Esophagus muscularis mucosa (tissue), 4 donors: ENCODE measurements around the gene PLCD3. TPM values are rescaled to one million over a fixed set of nuclear protein-coding genes. Genes with fewer than 3 reads are reported as not detected.

Source experiments
- DNase-seq: peaks from one replicate; pipeline ENCODE4 v3.0.0-alpha.2; 2017; ENCODE audit errors: extremely low spot score
- H3K27ac ChIP-seq, 4 donors: fragments of 200-600 bp; sonication (generic); replicated peaks in 1 of 4; 1 replicate in 3 of 4; 2 replicates in 1 of 4; pipeline ENCODE4 v1.5.1; 2016 to 2019; ENCODE audit warnings: mild to moderate bottlenecking in 1 of 4
- H3K27me3 ChIP-seq, 4 donors: fragments of 200-600 bp; sonication (generic); one replicate each; pipeline versions ENCODE4 v1.5.1 to v1.6.0; 2016 to 2019
- H3K36me3 ChIP-seq, 4 donors: fragments of 200-600 bp; sonication (generic); one replicate each; pipeline ENCODE4 v1.5.1; 2016 to 2019
- H3K4me1 ChIP-seq, 4 donors: fragments of 200-600 bp; sonication (generic); one replicate each; pipeline ENCODE4 v1.5.1; 2016 to 2019
- H3K4me3 ChIP-seq, 4 donors: fragments of 200-600 bp; sonication (generic); 1 replicate in 2 of 4; 2 replicates in 2 of 4; pipeline ENCODE4 v1.5.1; 2016 to 2019; ENCODE audit warnings: mild to moderate bottlenecking in 4 of 4, moderate library complexity in 1 of 4
- H3K9me3 ChIP-seq, 4 donors: fragments of 200-600 bp; sonication (generic); 1 replicate in 3 of 4; 2 replicates in 1 of 4; pipeline ENCODE4 v1.5.1; 2016 to 2019
- CTCF ChIP-seq, 3 experiments: fragments of 200-600 bp in 2 of 3; fragments of 450-650 bp in 1 of 3; sonication (generic) in 2 of 3; IDR thresholded peaks; one replicate each; pipeline ENCODE4 v1.5.1; 2017 to 2019; ENCODE audit warnings: antibody characterized with exemption in 3 of 3, mild to moderate bottlenecking in 2 of 3, moderate library complexity in 1 of 3
- EP300 ChIP-seq: sonication (generic); formaldehyde crosslinking; IDR thresholded peaks from one replicate; pipeline ENCODE4 v1.6.1; 2017; ENCODE audit warnings: antibody characterized with exemption
- POLR2A ChIP-seq: fragments of 450-650 bp; IDR thresholded peaks from one replicate; pipeline ENCODE4 v1.6.1; 2017; ENCODE audit warnings: antibody characterized with exemption, moderate library complexity, mild to moderate bottlenecking, low read depth
- POLR2AphosphoS5 ChIP-seq, 2 donors: sonication (generic); formaldehyde crosslinking; IDR thresholded peaks; one replicate each; pipeline ENCODE4 v1.6.1; 2017; ENCODE audit warnings: antibody characterized with exemption in 2 of 2
- WGBS: methylation state at CpG from one replicate; pipeline ENCODE4 v1.1.5; 2018; 5-methylcytosine and 5-hydroxymethylcytosine counted together
- intact Hi-C: fragments of 100-400 bp; cut with DNase I; formaldehyde crosslinking; loops from one replicate; pipeline ENCODE4 v1.15.1; 2023
- total RNA-seq, 4 donors: library from RNA; depleted of rRNA; stranded (reverse); fragments of >200 nt; gene quantifications; one replicate each; pipeline versions ENCODE4 v1.1.0 to v1.2.1, GENCODE V29; 2016

The PLCD3 gene
- total RNA-seq, 4 donors from 2014 or later, result 49.4 to 154 (median 106) TPM

- intact Hi-C loops, result no loop called here
- Histone ChIP-seq H3K9me3 (no peaks in the 10 kb centered on the region), H3K36me3 (peaks cover 57 to 100% (median 95%) of the 10 kb centered on the region in 4 donors), H3K27ac (no peak overlapping the region), H3K27me3 (no peaks in the 10 kb centered on the region), H3K4me1 (peaks cover 21 to 53% (median 37%) of the 10 kb centered on the region in 4 donors), H3K4me3 (no peak overlapping the region)
- DNase-seq, result no peak
- 82% methylated on average over 4 of the region's 4 CpGs for WGBS
- TF ChIP-seq POLR2A, result no peak
- no peak for TF ChIP-seq EP300
- TF ChIP-seq POLR2AphosphoS5 (IDR thresholded peaks at IDR 0.05), result no peak
- no peak for TF ChIP-seq CTCF (IDR thresholded peaks at IDR 0.05)
Measured at GRCh38 chr17:45086391-45086790, 45.9 kb downstream of the PLCD3 start.

- Histone ChIP-seq H3K27me3 (no peaks in the 10 kb centered on the region), H3K4me1 (peaks cover 8 to 36% (median 27%) of the 10 kb centered on the region in 4 donors), H3K9me3 (no peaks in the 10 kb centered on the region), H3K4me3 (no peak overlapping the region), H3K36me3 (peaks cover 36 to 78% (median 67%) of the 10 kb centered on the region in 4 donors), H3K27ac (peak overlapping the region in 3 of 4 donors; percentile 5 to 41 (median 28))
- intact Hi-C loops, result no loop called here
- DNase-seq, result no peak
- TF ChIP-seq POLR2A, result no peak
- no peak for TF ChIP-seq EP300
- TF ChIP-seq CTCF (IDR thresholded peaks at IDR 0.05), result no peak
- TF ChIP-seq POLR2AphosphoS5 (IDR thresholded peaks at IDR 0.05), result no peak
- 80% methylated on average over 6 of the region's 6 CpGs for WGBS
Measured at GRCh38 chr17:45081047-45081703, 51.1 kb downstream of the PLCD3 start.

GRCh38 chr17:45077643-45078042 is 54.7 kb downstream of the PLCD3 start:
- 85% methylated on average over 3 of the region's 3 CpGs for WGBS

GRCh38 chr17:45073414-45074070 is 58.8 kb downstream of the PLCD3 start:
- Histone ChIP-seq H3K9me3 (no peaks in the 10 kb centered on the region), H3K4me3 (no peak overlapping the region), H3K27me3 (no peaks in the 10 kb centered on the region), H3K4me1 (peaks cover 18 to 46% (median 40%) of the 10 kb centered on the region in 4 donors), H3K27ac (peak overlapping the region; percentile 41 to 78 (median 67)), H3K36me3 (peaks cover 0 to 60% (median 20%) of the 10 kb centered on the region in 4 donors)
- TF ChIP-seq POLR2AphosphoS5 (IDR thresholded peaks at IDR 0.05) (peak; percentile 35 to 49), EP300 (no peak)
- intact Hi-C loops, result no loop called here
- DNase-seq, result no peak
- WGBS, result 73% methylated on average over 5 of the region's 5 CpGs

More at GRCh38 chr17:45077643-45078042, 54.7 kb downstream of the PLCD3 start:
- intact Hi-C loops, result no loop called here
- H3K9me3 ChIP-seq, result no peaks in the 10 kb centered on the region
- H3K36me3 ChIP-seq, result peaks cover 11 to 70% (median 38%) of the 10 kb centered on the region in 4 donors
- peak overlapping the region in 1 of 4 donors; percentile 7 for H3K27ac ChIP-seq
- H3K4me1 ChIP-seq, result peaks cover 18 to 58% (median 54%) of the 10 kb centered on the region in 4 donors
- TF ChIP-seq POLR2AphosphoS5 (IDR thresholded peaks at IDR 0.05) (no peak), CTCF (IDR thresholded peaks at IDR 0.05) (no peak), POLR2A (no peak), EP300 (no peak)
- no peak for DNase-seq
- H3K27me3 ChIP-seq, result no peaks in the 10 kb centered on the region
- no peak overlapping the region for H3K4me3 ChIP-seq

GRCh38 chr17:45070809-45071208 is 61.5 kb downstream of the PLCD3 start:
- Histone ChIP-seq H3K36me3 (peaks cover 4 to 57% (median 18%) of the 10 kb centered on the region in 4 donors), H3K9me3 (no peaks in the 10 kb centered on the region), H3K27me3 (no peaks in the 10 kb centered on the region), H3K4me1 (peaks cover 20 to 55% (median 37%) of the 10 kb centered on the region in 4 donors), H3K4me3 (no peak overlapping the region), H3K27ac (no peak overlapping the region)
- TF ChIP-seq EP300 (no peak), POLR2AphosphoS5 (IDR thresholded peaks at IDR 0.05) (no peak), POLR2A (no peak), CTCF (IDR thresholded peaks at IDR 0.05) (no peak)
- intact Hi-C loops, result no loop called here
- WGBS, result 96% methylated on average over 2 of the region's 2 CpGs
- no peak for DNase-seq
